Hindlimb muscle (tissue), 1 donor: Measurements from ENCODE around the gene PCDHGA4. TPM values are rescaled to one million over a fixed set of nuclear protein-coding genes. Genes with fewer than 3 reads are reported as not detected.
"Not testable (repeated sequence)": the region's sequence is repeated elsewhere in the genome, so short reads cannot be mapped to it uniquely, and the experiment has no call there.

Source experiments
- DNase-seq: peaks from one replicate; pipeline ENCODE4 v3.0.0-alpha.2; 2013
- polyA plus RNA-seq: library from polyadenylated mRNA; unstranded; fragments of 120-200 nt; gene quantifications from one replicate; pipeline ENCODE4 v1.2.1, GENCODE V29; 2013; ENCODE audit not compliant: insufficient read length

PCDHGA4 gene
- polyA plus RNA-seq, 1 donor: 1.6 TPM

DNA sequence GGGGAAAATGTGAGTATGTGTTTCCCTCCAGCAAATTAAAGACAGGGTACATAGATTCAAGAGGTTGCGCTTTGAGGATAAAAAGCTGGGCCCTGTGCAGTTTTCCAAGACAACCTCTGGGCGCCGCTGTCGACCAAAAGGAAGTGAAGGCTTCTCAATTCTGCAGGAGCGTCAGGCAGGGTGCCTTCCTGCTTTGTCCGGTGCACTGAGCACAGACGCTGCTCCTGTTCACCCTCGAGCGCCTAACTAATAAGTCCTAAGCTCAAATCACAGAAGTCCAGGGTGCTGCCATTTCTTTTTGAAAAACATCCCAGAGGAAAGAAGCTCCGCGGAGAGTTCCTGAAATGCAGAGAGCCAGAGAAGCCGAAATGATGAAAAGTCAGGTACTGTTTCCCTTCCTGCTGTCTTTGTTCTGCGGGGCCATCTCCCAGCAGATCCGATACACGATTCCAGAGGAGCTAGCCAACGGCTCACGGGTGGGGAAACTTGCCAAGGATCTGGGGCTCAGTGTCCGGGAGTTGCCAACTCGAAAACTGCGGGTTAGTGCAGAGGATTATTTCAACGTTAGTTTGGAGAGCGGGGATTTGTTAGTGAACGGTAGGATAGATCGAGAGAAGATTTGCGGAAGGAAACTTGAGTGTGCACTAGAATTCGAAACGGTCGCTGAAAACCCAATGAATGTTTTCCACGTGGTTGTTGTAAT lies 4.8 kb upstream of the PCDHGA4 start, which contains the start of gene PCDHGB1:
PCDHGB1 (plus strand) TSS at position 183 of the 703 bp plus-strand sequence; CDS start at position 345, 162 bp downstream.
- no peak for DNase-seq

DNA sequence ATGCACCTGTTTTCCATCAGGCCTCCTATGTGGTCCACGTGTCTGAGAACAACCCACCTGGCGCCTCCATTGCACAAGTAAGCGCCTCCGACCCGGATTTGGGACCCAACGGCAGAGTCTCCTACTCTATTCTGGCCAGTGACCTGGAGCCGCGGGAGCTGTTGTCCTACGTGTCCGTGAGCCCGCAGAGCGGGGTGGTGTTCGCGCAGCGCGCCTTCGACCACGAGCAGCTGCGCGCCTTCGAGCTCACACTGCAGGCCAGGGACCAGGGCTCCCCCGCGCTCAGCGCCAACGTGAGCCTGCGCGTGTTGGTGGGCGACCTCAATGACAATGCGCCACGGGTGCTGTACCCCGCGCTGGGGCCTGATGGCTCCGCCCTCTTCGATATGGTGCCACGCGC lies 3.2 kb upstream of the PCDHGA4 start:
- DNase-seq: no peak

DNA sequence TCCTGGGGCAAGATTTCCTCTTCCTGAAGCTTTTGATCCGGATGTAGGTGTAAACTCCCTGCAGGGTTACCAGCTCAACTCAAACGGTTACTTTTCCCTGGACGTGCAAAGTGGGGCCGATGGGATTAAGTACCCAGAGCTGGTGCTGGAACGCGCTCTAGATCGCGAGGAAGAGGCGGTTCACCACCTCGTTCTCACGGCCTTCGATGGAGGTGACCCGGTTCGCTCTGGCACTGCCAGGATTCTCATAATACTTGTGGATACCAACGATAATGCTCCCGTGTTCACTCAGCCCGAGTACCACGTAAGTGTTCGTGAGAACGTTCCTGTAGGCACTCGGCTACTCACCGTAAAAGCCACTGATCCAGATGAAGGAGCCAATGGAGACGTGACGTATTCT lies 820 bp downstream of the PCDHGA4 start:
- no peak for DNase-seq

DNA sequence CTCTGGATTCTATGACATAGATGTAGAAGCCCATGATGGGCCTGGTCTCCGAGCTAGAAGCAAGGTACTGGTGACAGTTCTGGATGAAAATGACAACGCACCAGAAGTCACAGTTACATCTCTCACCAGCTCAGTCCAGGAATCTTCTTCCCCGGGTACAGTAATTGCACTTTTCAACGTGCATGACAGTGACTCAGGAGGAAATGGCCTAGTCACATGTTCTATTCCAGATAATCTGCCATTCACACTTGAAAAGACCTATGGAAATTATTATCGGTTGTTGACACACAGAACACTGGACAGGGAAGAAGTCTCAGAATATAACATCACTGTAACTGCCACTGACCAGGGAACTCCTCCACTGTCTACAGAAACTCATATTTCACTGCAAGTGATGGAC lies 1.3 kb downstream of the PCDHGA4 start:
- no peak for DNase-seq

- no peak for DNase-seq
Observed at GRCh38 chr5:141356950-141357349, 2.1 kb downstream of the PCDHGA4 start.

GRCh38 chr5:141359790-141360426 lies 5.1 kb downstream of the PCDHGA4 start, which contains the start of gene PCDHGB2:
Gene PCDHGB2 (plus strand): TSS chr5:141359994. CDS start chr5:141360136, 142 bp downstream.
- no peak for DNase-seq

GRCh38 chr5:141360685-141361084 lies 5.9 kb downstream of the PCDHGA4 start:
- DNase-seq: no peak

DNA sequence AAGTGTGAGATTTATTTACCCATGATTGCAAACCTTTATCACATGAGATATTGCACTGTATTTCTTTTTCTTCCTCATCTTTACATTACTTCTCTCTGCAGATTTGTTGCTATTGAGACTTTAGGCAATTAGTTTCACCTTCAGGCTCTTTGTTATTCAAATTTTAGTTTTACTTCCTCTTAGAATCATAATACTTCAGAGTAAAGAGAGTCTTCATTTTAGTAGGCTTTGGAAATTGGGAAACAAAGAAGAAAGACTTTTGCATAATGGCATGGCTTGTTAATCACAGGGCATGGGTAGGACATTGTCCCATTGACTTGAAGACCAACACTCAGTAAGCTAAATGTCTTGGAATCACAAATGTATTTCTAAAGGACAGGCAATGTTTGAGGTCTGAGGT lies 7.9 kb downstream of the PCDHGA4 start:
- no peak for DNase-seq

DNA sequence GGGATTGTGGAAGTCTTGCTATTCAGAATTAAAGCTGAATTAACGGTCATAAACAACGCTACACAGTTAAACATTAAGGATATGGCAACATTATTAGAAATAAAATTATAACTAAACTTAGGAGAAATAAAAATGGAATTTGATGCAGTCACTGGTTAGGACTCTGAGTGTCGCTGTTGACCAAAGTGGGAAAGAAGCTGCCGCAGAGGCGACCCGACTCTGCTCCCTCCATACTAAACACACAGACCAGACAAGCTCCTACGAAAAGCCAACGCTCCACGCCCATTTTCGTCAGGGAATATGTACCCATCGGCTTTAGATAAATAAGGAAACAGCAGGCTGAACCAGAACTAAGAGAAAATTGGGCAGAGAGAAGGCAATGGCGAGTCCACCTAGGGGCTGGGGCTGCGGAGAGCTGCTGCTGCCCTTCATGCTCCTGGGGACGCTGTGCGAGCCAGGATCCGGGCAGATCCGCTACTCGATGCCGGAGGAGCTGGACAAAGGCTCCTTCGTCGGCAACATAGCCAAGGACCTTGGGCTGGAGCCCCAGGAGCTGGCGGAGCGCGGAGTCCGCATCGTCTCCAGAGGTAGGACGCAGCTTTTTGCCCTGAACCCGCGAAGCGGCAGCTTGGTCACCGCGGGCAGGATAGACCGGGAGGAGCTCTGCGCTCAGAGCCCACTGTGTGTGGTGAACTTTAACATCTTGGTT lies 9.3 kb downstream of the PCDHGA4 start, which contains the start of gene PCDHGA5:
PCDHGA5 (plus strand) TSS at position 211 of the 709 bp plus-strand sequence; CDS start at position 380, 169 bp downstream.
- no peak for DNase-seq

GRCh38 chr5:141366016-141366896 lies 11.4 kb downstream of the PCDHGA4 start:
- DNase-seq: no peak

GRCh38 chr5:141369994-141370848 lies 15.4 kb downstream of the PCDHGA4 start, which contains the start of gene PCDHGB3:
Gene PCDHGB3 (plus strand): TSS chr5:141370242. CDS start chr5:141370395, 153 bp downstream.
- no peak for DNase-seq

- DNase-seq: no peak
Observed at GRCh38 chr5:141371572-141372475, 17.0 kb downstream of the PCDHGA4 start.

- no peak for DNase-seq
Observed at GRCh38 chr5:141373673-141374317, 19.0 kb downstream of the PCDHGA4 start, which contains the start of gene PCDHGA6. Gene PCDHGA6 (plus strand): TSS chr5:141373891. CDS start chr5:141374084, 193 bp downstream.

- DNase-seq: no peak
Observed at GRCh38 chr5:141374627-141375026, 19.8 kb downstream of the PCDHGA4 start.

GRCh38 chr5:141375444-141376155 lies 20.8 kb downstream of the PCDHGA4 start:
- not testable (repeated sequence) for DNase-seq

- DNase-seq: no peak
Observed at GRCh38 chr5:141382469-141383294, 27.9 kb downstream of the PCDHGA4 start, which contains the start of gene PCDHGA7. Gene PCDHGA7 (plus strand): TSS chr5:141382742. CDS start chr5:141382900, 158 bp downstream.

DNA sequence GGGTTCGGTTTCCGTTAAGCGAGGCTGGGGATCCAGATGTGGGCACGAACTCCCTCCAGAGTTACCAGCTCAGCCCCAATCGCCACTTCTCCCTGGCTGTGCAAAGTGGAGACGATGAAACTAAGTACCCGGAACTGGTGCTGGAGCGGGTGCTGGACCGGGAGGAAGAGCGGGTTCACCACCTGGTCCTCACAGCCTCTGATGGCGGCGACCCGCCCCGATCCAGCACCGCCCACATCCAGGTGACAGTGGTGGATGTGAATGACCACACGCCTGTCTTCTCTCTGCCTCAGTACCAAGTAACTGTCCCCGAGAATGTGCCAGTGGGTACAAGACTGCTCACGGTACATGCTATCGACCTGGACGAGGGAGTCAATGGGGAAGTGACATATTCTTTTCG lies 28.5 kb downstream of the PCDHGA4 start:
- DNase-seq: no peak
